Smooth muscle cell of trachea (primary cell): ENCODE results near the gene TKFC. TPM values are rescaled to one million over a fixed set of nuclear protein-coding genes. Genes with fewer than 3 reads are reported as not detected.

Experiments used
- total RNA-seq: library from RNA; depleted of rRNA; stranded (reverse); fragments of >200 nt; gene quantifications from 2 replicates; pipeline ENCODE4 v1.2.1, GENCODE V29; 2014

TKFC gene, protein sequence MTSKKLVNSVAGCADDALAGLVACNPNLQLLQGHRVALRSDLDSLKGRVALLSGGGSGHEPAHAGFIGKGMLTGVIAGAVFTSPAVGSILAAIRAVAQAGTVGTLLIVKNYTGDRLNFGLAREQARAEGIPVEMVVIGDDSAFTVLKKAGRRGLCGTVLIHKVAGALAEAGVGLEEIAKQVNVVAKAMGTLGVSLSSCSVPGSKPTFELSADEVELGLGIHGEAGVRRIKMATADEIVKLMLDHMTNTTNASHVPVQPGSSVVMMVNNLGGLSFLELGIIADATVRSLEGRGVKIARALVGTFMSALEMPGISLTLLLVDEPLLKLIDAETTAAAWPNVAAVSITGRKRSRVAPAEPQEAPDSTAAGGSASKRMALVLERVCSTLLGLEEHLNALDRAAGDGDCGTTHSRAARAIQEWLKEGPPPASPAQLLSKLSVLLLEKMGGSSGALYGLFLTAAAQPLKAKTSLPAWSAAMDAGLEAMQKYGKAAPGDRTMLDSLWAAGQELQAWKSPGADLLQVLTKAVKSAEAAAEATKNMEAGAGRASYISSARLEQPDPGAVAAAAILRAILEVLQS
- 33.5 and 37.1 TPM in 2 replicates for total RNA-seq

GRCh38 chr11:61332797-61333549 lies at the start of gene TKFC, which contains the start of gene DDB1:
TSS of gene TKFC (plus strand) at chr11:61333228. CDS start at chr11:61334729, 1,501 bp downstream.
TSS of gene DDB1 (minus strand) at chr11:61333105. CDS start at chr11:61332968, 137 bp downstream.

DNA sequence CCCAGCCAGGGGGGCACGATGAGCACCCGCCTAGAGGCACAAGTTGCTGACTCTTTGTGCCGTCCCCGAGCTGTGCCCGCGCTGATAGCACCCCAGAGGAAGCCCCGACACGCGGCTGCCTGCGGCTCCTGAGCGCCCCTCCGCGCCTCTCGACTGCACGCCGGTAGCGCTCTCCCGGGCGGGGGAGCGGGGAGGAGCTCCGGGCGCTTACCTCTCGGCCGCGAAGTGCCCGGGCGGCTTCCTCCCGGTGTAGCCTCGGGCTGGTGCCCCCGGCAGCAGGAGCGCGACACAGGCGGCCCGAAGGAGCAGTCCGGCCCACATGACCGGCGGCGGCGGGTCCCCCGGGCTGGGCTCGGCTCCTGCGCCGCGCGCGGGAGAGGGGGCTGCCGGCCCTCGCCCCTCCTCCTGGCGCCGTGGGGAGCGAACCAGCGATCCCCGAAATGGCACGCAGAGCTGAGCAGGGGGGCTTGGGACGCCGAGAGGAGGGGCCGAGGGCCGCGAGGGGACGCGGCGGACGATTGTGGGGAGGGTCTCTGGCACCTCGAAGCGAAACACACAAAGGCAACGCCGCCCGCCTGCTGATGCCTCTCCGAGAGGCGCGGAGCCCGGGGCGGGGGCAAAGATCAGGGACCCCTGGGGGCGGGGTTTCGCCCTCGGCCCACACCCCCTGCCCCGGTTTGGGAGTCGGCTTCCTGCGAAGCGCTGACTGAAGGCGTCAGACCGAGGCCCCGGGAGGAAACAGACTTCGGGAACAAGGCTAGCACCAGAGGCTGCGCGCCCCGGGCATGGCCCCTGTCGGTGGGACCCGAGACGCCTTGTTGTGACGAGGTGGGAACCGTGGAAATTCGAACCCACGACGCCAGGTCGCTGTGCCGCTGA lies 38.1 kb upstream of the TKFC start, which contains the start of gene VWCE:
Gene VWCE, minus strand, starts transcription at position 600 of the 879 bp plus-strand sequence. Its CDS starts 279 bp downstream, at position 321.

DNA sequence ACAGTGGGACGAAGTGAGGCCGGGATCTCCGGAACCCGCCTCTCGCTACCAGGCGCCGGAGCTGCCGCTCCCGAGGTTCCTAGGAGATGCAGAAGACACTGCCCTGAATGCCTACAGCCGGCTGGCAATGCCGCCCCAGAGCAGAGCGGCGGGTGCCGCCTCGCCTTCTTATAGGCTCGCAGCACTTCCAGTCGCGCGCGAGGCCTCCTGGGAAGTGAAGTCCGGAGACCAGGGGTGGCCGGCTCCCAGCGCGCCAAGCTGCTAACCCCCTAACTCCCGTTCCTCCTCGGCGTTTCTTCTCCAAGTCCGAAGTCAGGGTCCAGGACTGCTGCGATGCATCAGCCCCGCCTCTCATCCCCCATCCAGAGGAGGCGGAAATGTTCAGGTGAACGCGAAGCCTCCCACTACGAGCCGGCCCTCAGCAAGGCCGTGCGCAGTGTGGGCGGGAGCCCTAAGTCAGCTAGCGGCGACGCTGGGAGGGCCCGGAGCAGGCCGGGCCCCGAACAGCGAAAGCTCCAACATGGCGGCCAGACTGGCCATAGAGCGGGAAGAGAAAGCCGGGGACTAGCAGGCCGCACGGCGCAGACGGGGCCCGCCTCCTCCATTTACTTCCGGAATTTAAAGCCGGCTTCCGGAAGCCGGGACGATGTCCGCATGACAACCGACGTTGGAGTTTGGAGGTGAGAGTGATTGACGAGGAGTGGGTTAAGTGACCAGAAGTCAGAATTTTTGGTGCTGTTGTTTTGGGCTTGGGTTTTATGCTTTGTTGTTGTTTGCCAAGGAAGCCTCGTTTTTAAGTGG lies 28.9 kb downstream of the TKFC start, which contains the start of the genes CYB561A3 and TMEM138:
Gene CYB561A3, minus strand, starts transcription at position 142 of the 801 bp plus-strand sequence. CDS start 5,169 bp downstream, outside the sequence.
Gene TMEM138, plus strand, starts transcription at position 634 of the 801 bp plus-strand sequence. CDS start 2,017 bp downstream, outside the sequence.

Other genes starting within 250 kb of the TKFC start
- gene CD5, start 230.7 kb upstream of the TKFC start, total RNA-seq = not detected in 2 replicates
- 10.0 and 13.1 TPM in 2 replicates for gene VPS37C, start 171.8 kb upstream of the TKFC start, total RNA-seq
- 0.50 and 2.0 TPM in 2 replicates for gene PGA3, start 129.7 kb upstream of the TKFC start, total RNA-seq
- gene PGA4, start 110.9 kb upstream of the TKFC start, total RNA-seq = 0.66 TPM in 1 of 2 replicates, not detected in the other
- gene PGA5, start 92.1 kb upstream of the TKFC start, total RNA-seq = 0.29 and 0.50 TPM in 2 replicates
- gene VWCE, start 37.9 kb upstream of the TKFC start, total RNA-seq = 1.2 and 8.4 TPM in 2 replicates
- gene DDB1, start 123 bp upstream of the TKFC start, total RNA-seq = 292 and 525 TPM in 2 replicates
- gene CYB561A3, start 28.7 kb downstream of the TKFC start, total RNA-seq = 38.1 and 174 TPM in 2 replicates
- 14.7 and 25.3 TPM in 2 replicates for gene TMEM138, start 29.1 kb downstream of the TKFC start, total RNA-seq
- 7.6 and 11.8 TPM in 2 replicates for gene TMEM216, start 59.4 kb downstream of the TKFC start, total RNA-seq
- 20.8 and 21.2 TPM in 2 replicates for gene CPSF7, start 96.7 kb downstream of the TKFC start, total RNA-seq
- 33.7 and 52.7 TPM in 2 replicates for gene SDHAF2, start 96.9 kb downstream of the TKFC start, total RNA-seq
- 0.17 TPM in 1 of 2 replicates, not detected in the other for gene LRRC10B, start 175.5 kb downstream of the TKFC start, total RNA-seq
- gene SYT7, start 247.8 kb downstream of the TKFC start, total RNA-seq = 12.1 and 22.7 TPM in 2 replicates